Lower lobe of right lung (tissue), 2 donors: ENCODE measurements around the gene SMARCD3. TPM values are rescaled to one million over a fixed set of nuclear protein-coding genes. Genes with fewer than 3 reads are reported as not detected.

Source experiments
- ATAC-seq, 2 donors: fragments of 200-7000 bp; cut with Tn5 transposase; one replicate each; pipeline ENCODE4 v1.9.1; 2020 to 2022; ENCODE audit warnings: mild to moderate bottlenecking in 2 of 2, moderate library complexity in 2 of 2
- DNase-seq: peaks from one replicate; pipeline ENCODE4 v3.0.0-alpha.2; 2020
- H3K27ac ChIP-seq: fragments of 200-600 bp; one replicate; pipeline ENCODE4 v1.8.0; 2022
- H3K27me3 ChIP-seq: fragments of 200-600 bp; one replicate; pipeline ENCODE4 v1.8.0; 2022; ENCODE audit warnings: low read depth
- H3K36me3 ChIP-seq: fragments of 200-600 bp; one replicate; pipeline ENCODE4 v1.8.0; 2022; ENCODE audit warnings: mild to moderate bottlenecking
- H3K4me1 ChIP-seq: fragments of 200-600 bp; one replicate; pipeline ENCODE4 v1.8.0; 2022
- H3K4me3 ChIP-seq: fragments of 200-600 bp; one replicate; pipeline ENCODE4 v1.8.0; 2022; ENCODE audit warnings: mild to moderate bottlenecking
- H3K9me3 ChIP-seq: fragments of 200-600 bp; one replicate; pipeline ENCODE4 v1.8.0; 2022
- intact Hi-C: fragments of 100-400 bp; cut with DNase I; formaldehyde crosslinking; loops from one replicate; pipeline ENCODE4 v1.11.0; 2022
- total RNA-seq: library from RNA; stranded (reverse); fragmentation: NEBNext Ultra II Directional; extraction: Animal tissue kit (Norgen Biotek cat#: 25700); gene quantifications from one replicate; pipeline ENCODE4 v1.2.1, GENCODE V29; 2021
- TF ChIP-seq, protein P1 (sequence below): fragments of 200-600 bp; IDR thresholded peaks from one replicate; pipeline ENCODE4 v1.8.0; 2022; ENCODE audit warnings: antibody characterized with exemption, mild to moderate bottlenecking
- donor health status: DM: no; HTN: yes; CAD: no; lungs with severe emphysema.

SMARCD3 gene
- total RNA-seq, 1 donor from 2014 or later, result 53.1 TPM

DNA sequence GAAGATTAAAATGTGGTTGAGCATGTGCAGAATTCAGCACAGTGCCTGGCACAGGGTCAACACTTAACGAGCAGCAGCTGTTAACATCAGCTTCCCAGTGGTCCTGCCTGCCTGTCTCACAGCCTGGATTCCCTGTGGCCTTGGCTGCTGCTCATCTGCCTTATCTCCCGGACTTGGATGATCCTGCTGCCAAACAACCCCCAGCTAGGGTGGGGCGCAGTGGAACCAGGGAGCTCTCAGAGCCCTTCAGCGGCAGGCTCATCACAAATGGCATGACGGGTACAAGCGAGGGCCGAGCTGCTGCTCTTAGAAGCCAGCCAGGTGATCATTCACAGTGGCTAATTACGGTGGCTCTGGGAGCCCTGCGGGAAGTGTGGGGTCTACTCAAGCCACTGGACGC lies 13.0 kb upstream of the SMARCD3 start:
- intact Hi-C loops, result no loop called here
- Histone ChIP-seq H3K36me3 (no peaks in the 10 kb centered on the region), H3K9me3 (no peaks in the 10 kb centered on the region), H3K27ac (no peak overlapping the region), H3K4me3 (no peak overlapping the region), H3K27me3 (no peaks in the 10 kb centered on the region), H3K4me1 (no peaks in the 10 kb centered on the region)
- TF ChIP-seq, protein P1, sequence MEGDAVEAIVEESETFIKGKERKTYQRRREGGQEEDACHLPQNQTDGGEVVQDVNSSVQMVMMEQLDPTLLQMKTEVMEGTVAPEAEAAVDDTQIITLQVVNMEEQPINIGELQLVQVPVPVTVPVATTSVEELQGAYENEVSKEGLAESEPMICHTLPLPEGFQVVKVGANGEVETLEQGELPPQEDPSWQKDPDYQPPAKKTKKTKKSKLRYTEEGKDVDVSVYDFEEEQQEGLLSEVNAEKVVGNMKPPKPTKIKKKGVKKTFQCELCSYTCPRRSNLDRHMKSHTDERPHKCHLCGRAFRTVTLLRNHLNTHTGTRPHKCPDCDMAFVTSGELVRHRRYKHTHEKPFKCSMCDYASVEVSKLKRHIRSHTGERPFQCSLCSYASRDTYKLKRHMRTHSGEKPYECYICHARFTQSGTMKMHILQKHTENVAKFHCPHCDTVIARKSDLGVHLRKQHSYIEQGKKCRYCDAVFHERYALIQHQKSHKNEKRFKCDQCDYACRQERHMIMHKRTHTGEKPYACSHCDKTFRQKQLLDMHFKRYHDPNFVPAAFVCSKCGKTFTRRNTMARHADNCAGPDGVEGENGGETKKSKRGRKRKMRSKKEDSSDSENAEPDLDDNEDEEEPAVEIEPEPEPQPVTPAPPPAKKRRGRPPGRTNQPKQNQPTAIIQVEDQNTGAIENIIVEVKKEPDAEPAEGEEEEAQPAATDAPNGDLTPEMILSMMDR, result no peak
- ATAC-seq, result no peak
- DNase-seq, result peak; percentile 24

DNA sequence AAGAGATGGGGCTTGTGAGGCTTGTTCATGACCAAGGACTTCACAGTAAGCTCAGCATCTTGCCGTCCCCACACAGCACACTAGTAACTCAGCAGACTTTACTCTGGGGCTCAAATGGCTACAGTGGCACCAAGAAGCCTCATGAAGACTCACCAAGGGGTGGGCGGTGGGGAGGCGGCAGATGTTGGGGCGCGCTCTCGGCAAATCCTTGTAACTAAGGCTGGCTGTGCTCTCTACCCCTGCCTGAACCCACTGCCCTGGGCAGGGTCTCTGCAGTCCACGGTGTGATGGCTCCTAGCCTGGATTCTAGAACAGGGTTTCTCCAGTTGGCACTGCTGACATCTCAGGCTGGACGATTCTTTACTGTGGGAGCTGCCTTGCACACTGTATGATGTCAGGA lies 12.4 kb upstream of the SMARCD3 start:
- TF ChIP-seq, protein P1, result no peak
- H3K4me3 ChIP-seq, result no peak overlapping the region
- H3K27me3 ChIP-seq, result no peaks in the 10 kb centered on the region
- no peaks in the 10 kb centered on the region for H3K4me1 ChIP-seq
- ATAC-seq, result no peak
- no peaks in the 10 kb centered on the region for H3K36me3 ChIP-seq
- no peaks in the 10 kb centered on the region for H3K9me3 ChIP-seq
- H3K27ac ChIP-seq, result no peak overlapping the region
- no peak for DNase-seq
- intact Hi-C loops, result no loop called here

DNA sequence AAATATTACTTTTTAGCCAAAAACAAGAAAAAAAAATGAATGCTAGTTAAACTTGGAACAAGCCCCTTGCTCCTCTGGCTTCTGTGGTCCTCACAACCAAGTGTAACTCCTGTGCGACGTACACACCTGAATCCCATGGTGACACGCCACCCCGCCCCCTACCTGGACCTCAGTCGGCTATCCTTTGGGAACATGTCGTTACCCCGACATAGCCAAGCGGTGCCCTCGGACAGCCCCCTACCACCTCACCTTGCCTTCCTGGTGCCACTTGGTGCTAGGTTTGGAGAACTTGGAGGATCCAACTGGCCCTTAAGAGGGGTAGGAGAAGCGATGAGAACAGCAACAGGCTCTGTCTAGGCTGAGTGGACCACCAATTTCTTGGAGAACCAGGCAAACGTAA lies 12.0 kb upstream of the SMARCD3 start:
- Histone ChIP-seq H3K4me3 (no peak overlapping the region), H3K9me3 (no peaks in the 10 kb centered on the region), H3K27ac (no peak overlapping the region), H3K27me3 (no peaks in the 10 kb centered on the region), H3K4me1 (no peaks in the 10 kb centered on the region), H3K36me3 (no peaks in the 10 kb centered on the region)
- intact Hi-C loops, result no loop called here
- TF ChIP-seq, protein P1, result no peak
- no peak for ATAC-seq
- peak; percentile 32 for DNase-seq

DNA sequence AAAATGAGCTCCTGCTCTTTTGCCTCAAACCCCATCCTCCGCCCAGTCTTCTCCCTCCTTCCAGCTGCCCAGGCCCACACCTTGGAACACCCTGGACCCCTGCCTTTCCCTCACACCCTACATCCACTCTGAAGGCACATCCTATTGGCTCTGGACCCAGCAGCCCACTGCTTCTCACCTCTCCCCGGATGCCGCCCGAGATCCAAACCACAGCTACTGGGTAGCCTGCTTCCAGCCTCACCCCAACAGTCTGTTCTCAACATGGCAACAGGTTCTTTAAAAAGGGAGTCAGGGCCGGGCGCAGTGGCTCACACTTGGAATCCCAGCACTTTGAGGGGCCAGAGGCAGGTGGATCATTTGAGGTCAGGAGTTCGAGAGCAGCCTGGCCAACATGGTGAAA lies 9.5 kb upstream of the SMARCD3 start:
- intact Hi-C loops, result no loop called here
- Histone ChIP-seq H3K9me3 (no peaks in the 10 kb centered on the region), H3K27me3 (no peaks in the 10 kb centered on the region), H3K4me3 (no peak overlapping the region), H3K4me1 (peaks cover 3% of the 10 kb centered on the region), H3K36me3 (no peaks in the 10 kb centered on the region), H3K27ac (no peak overlapping the region)
- DNase-seq (no peak), ATAC-seq (no peak)
- TF ChIP-seq, protein P1, result no peak

DNA sequence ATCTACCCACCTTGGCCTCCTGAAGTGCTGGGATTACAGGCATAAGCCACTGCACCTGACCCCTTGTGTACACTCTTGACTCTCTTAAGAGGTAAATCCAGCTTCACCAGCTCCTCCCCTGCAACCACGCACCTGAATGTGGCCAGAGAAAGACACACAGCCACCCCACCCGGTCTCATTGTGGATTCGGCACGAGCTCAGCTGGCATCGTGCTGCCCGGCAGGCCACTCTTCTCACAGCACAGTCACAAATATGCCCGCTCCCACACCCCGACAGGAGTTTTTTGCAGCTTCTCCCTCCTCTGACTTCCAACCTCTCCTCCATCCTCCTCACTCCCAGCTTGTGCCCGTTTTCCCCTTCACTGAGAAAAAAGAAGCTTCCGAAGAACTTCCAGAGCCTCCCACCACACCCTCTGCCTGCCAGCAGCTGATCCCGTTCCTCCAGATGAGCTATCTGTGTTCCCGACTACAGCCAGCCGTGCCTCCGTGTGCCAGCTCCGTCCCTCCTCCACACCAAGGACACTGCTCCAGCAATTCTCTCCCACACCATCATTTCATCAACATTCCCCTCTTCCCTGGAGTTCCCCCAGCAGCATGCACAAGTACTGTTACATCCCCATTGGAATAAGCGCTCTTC lies 8.0 kb upstream of the SMARCD3 start:
- Histone ChIP-seq H3K4me3 (no peak overlapping the region), H3K27me3 (no peaks in the 10 kb centered on the region), H3K36me3 (no peaks in the 10 kb centered on the region), H3K27ac (no peak overlapping the region), H3K9me3 (no peaks in the 10 kb centered on the region), H3K4me1 (peaks cover 10% of the 10 kb centered on the region)
- TF ChIP-seq, protein P1, result no peak
- DNase-seq (peak; percentile 40), ATAC-seq (no peak)
- intact Hi-C loops, result no loop called here
